Measurements from ENCODE around the gene OR6F1.
"Not testable (repeated sequence)": the region's sequence is repeated elsewhere in the genome, so short reads cannot be mapped to it uniquely, and the experiment has no call there.

The OR6F1 gene

DNA sequence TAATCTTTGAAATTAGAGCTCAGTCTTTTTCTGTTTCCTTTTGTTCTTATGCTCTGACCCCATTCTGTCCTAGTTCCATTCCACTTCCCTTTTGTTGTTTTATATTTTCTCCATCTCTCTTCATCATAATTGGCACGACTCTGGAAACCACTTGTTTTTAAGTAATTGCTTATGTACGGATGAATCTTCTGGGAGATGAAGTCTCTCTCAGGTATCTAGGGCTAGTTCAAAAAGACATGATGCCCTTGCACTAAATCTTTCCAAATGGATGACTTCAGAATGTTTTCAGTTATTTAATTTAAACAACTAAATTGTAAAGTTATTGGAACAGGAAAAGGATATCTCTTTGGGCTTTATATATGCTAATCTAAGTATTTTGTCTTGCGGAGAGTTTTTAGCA lies at the start of gene OR6F1:
Gene OR6F1, minus strand, starts transcription at position 101 of the 400 bp plus-strand sequence. CDS start 3,891 bp downstream, outside the sequence.
- H3K36me3 ChIP-seq (replicated peaks): no peaks in the 10 kb centered on the region
- no peak within 1 kb of the TSS for H3K4me3 ChIP-seq (ENCODE audit: low read depth, low read length)
- H3K27ac ChIP-seq: no peak within 1 kb of the TSS
- DNase-seq: no peak
- no peak for TF ChIP-seq CTCF (IDR thresholded peaks at IDR 0.05; ENCODE audit: low read depth, low read length, missing control alignments)
- no peaks in the 10 kb centered on the region for H3K27me3 ChIP-seq (replicated peaks)
- in situ Hi-C loops (cut with HindIII; ENCODE audit: low pct_ligation_motif_present, low sequenced_read_pairs): no loop called here

DNA sequence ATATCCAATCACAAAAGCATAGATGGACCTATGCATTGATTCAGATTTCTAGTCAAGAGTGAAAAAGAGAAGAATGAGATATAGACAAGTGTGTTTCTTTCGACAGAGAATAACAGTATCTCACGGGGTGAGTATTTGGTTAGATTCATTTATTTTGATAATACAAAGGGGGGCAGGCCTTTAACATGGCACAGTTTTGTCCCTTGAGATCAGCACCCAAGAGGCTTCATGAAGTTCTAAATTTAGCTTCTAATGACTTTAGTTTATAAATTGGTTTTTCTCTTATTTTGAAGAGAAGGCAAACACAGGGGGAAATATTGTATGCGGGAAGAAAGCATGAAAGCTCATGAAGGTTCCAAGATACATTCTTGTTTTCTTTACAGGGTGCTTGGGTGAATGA lies 44.0 kb upstream of the OR6F1 start, which contains the start of gene OR1C1:
Gene OR1C1, minus strand, starts transcription at position 101 of the 400 bp plus-strand sequence. CDS start 2,150 bp downstream, outside the sequence.
- Histone ChIP-seq H3K27ac (no peak within 1 kb of the TSS), H3K4me3 (ENCODE audit: low read depth, low read length) (no peak within 1 kb of the TSS), H3K36me3 (replicated peaks) (no peaks in the 10 kb centered on the region), H3K27me3 (replicated peaks) (no peaks in the 10 kb centered on the region)
- DNase-seq: no peak
- TF ChIP-seq CTCF (IDR thresholded peaks at IDR 0.05; ENCODE audit: low read depth, low read length, missing control alignments): no peak
- in situ Hi-C loops (cut with HindIII; ENCODE audit: low pct_ligation_motif_present, low sequenced_read_pairs): no loop called here

DNA sequence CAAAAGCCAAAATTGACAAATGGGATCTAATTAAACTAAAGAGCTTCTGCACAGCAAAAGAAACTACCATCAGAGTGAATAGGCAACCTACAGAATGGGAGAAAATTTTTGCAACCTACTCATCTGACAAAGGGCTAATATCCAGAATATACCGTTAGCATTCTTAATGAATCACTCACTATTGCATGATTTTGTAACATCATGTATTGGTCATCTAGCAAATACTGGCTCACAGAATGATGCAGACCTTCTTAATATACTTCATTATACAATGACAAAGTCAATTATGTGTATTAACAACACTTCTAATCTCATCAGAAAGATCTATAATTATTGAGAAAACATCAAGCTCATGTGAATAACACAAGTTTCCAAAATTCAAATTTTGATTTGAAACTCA lies 37.9 kb upstream of the OR6F1 start:
- H3K27me3 ChIP-seq (replicated peaks); DNase-seq; H3K27ac ChIP-seq; H3K36me3 ChIP-seq (replicated peaks); in situ Hi-C loops (cut with HindIII; ENCODE audit: low pct_ligation_motif_present, low sequenced_read_pairs); H3K4me3 ChIP-seq (ENCODE audit: low read depth, low read length): not testable (repeated sequence)

- H3K4me3 ChIP-seq (ENCODE audit: low read depth, low read length): no peak overlapping the region
- H3K36me3 ChIP-seq (replicated peaks): no peaks in the 10 kb centered on the region
- H3K27me3 ChIP-seq (replicated peaks): no peaks in the 10 kb centered on the region
- in situ Hi-C loops (cut with HindIII; ENCODE audit: low pct_ligation_motif_present, low sequenced_read_pairs): no loop called here
- H3K27ac ChIP-seq: no peak overlapping the region
- TF ChIP-seq CTCF (IDR thresholded peaks at IDR 0.05; ENCODE audit: low read depth, low read length, missing control alignments): no peak
- no peak for DNase-seq
These were observed 33.4 kb upstream of the OR6F1 start for GRCh38 chr1:247749870-247750269.

DNA sequence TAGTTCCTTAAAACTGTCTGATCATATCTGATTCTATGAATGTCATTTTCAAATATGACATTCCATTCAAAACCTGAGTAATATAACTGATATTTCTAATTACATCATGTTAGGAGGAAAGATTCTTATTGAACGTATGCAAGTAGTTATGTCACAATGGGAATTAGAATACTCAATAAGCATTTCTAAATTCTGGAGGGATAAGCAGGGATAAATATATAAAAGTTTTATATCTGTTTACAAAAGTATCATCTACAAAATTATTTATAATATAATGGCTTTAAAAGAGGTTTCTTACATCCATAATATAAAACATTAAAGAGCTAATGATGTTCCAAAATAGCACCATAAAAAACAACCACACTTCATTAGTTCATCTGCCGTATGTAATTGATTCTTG lies 31.6 kb upstream of the OR6F1 start, which contains the start of gene OR14A2:
Gene OR14A2, minus strand, starts transcription at position 101 of the 400 bp plus-strand sequence.
- no peak for DNase-seq
- in situ Hi-C loops (cut with HindIII; ENCODE audit: low pct_ligation_motif_present, low sequenced_read_pairs): no loop called here
- Histone ChIP-seq H3K27ac (no peak within 1 kb of the TSS), H3K36me3 (replicated peaks) (no peaks in the 10 kb centered on the region), H3K4me3 (ENCODE audit: low read depth, low read length) (no peak within 1 kb of the TSS), H3K27me3 (replicated peaks) (no peaks in the 10 kb centered on the region)
- no peak for TF ChIP-seq CTCF (IDR thresholded peaks at IDR 0.05; ENCODE audit: low read depth, low read length, missing control alignments)

- H3K36me3 ChIP-seq (replicated peaks): no peaks in the 10 kb centered on the region
- H3K4me3 ChIP-seq (ENCODE audit: low read depth, low read length): no peak overlapping the region
- DNase-seq: no peak
- no peak for TF ChIP-seq CTCF (IDR thresholded peaks at IDR 0.05; ENCODE audit: low read depth, low read length, missing control alignments)
- in situ Hi-C loops (cut with HindIII; ENCODE audit: low pct_ligation_motif_present, low sequenced_read_pairs): no loop called here
- no peak overlapping the region for H3K27ac ChIP-seq
- no peaks in the 10 kb centered on the region for H3K27me3 ChIP-seq (replicated peaks)
These were observed 31.2 kb upstream of the OR6F1 start for GRCh38 chr1:247747616-247748015.

All from brain microvascular endothelial cell (primary cell).